K562 (cell line): ENCODE data around the gene G6PD. TPM values are rescaled to one million over a fixed set of nuclear protein-coding genes. Genes with fewer than 3 reads are reported as not detected.

ENCODE experiments used
- EP300 ChIP-seq: IDR thresholded peaks from 2 replicates; pipeline ENCODE4 v1.6.1; 2012; ENCODE audit warnings: low read length, improper control_type of control experiment
- HNRNPH1 ChIP-seq: fragments of 200-400 bp; formaldehyde crosslinking; optimal IDR thresholded peaks from 2 replicates; pipeline ENCODE3; 2017; ENCODE audit warnings: low read depth, mild to moderate bottlenecking, low read length, moderate library complexity
- MYC ChIP-seq, 2 experiments: fragments of 250-450 bp in 1 of 2; sonication (Bioruptor Pico) in 1 of 2; IDR thresholded peaks; 2 replicates each; pipeline versions ENCODE4 v1.5.1 to v1.6.1; 2012 to 2021; ENCODE audit warnings: low read depth in 2 of 2, borderline replicate concordance in 1 of 2, improper control_type of control experiment in 1 of 2, low read length in 1 of 2, mild to moderate bottlenecking in 1 of 2, moderate library complexity in 1 of 2
- NBN ChIP-seq: fragments of 450-650 bp; IDR thresholded peaks from 2 replicates; pipeline ENCODE4 v1.6.1; 2016; ENCODE audit warnings: low read depth, mild to moderate bottlenecking
- SMARCA5 ChIP-seq: fragments of 450-650 bp; IDR thresholded peaks from 2 replicates; pipeline ENCODE4 v1.6.1; 2016
- UBTF ChIP-seq, 2 experiments: IDR thresholded peaks; 2 replicates each; pipeline ENCODE4 v1.6.1; 2012; ENCODE audit warnings: improper control_type of control experiment in 2 of 2, low read depth in 2 of 2, low read length in 2 of 2, borderline replicate concordance in 1 of 2
- ZBTB2 ChIP-seq: fragments of 450-650 bp; IDR thresholded peaks from 2 replicates; pipeline ENCODE4 v1.6.1; 2016; ENCODE audit warnings: antibody characterized with exemption
- ZBTB5 ChIP-seq: fragments of 450-650 bp; IDR thresholded peaks from 2 replicates; pipeline ENCODE4 v1.6.1; 2017; ENCODE audit warnings: antibody characterized with exemption
- ZFX ChIP-seq: sonication (generic); formaldehyde crosslinking; IDR thresholded peaks from 2 replicates; pipeline ENCODE4 v1.8.0; 2022; ENCODE audit warnings: mild to moderate bottlenecking, missing genetic modification reagents, moderate library complexity
- ZNF274 ChIP-seq: IDR thresholded peaks from 2 replicates; pipeline ENCODE4 v1.6.1; 2011; ENCODE audit warnings: low read depth, mild to moderate bottlenecking, low read length, moderate library complexity, borderline replicate concordance
- polyA plus RNA-seq, 8 experiments: library from polyadenylated mRNA; depleted of rRNA in 4 of 8; stranded (reverse) in 5 of 8; unstranded in 3 of 8; fragments of >200 nt; fragmentation: Nextera tagmentation in 2 of 8; fragmentation: Illumina TruSeq in 1 of 8; extraction: Ambion mirVana in 2 of 8; extraction: Trizol in 1 of 8; gene quantifications; 2 replicates each; pipeline versions ENCODE4 v1.2.1 to v1.2.3, GENCODE V29; 2011 to 2014; ENCODE audit warnings: inconsistent platforms in 1 of 8, missing spikeins in 1 of 8
- total RNA-seq, 7 experiments: library from RNA; depleted of rRNA in 6 of 7; stranded (reverse); fragments of >200 nt in 6 of 7; fragmentation: Illumina TruSeq in 2 of 7; extraction: Trizol in 2 of 7; gene quantifications; 2 replicates each; pipeline versions ENCODE4 v1.2.1 to v1.2.3, GENCODE V29; 2011 to 2021; ENCODE audit warnings: low replicate concordance in 1 of 7
- TF ChIP-seq, protein P1 (sequence below), 2 experiments: fragments of 450-650 bp; formaldehyde crosslinking in 1 of 2; IDR thresholded peaks; 2 replicates each; pipeline versions ENCODE4 v1.4.0 to v1.6.1; 2014 to 2020; ENCODE audit warnings: mild to moderate bottlenecking in 2 of 2, borderline replicate concordance in 1 of 2, low read depth in 1 of 2

Gene G6PD
- total and polyA plus RNA-seq, 9 of the 15 experiments (the other 6 are each of a cell fraction or from before 2014, with no cell fraction given), result 2.9 to 222 (median 66.4) TPM

DNA sequence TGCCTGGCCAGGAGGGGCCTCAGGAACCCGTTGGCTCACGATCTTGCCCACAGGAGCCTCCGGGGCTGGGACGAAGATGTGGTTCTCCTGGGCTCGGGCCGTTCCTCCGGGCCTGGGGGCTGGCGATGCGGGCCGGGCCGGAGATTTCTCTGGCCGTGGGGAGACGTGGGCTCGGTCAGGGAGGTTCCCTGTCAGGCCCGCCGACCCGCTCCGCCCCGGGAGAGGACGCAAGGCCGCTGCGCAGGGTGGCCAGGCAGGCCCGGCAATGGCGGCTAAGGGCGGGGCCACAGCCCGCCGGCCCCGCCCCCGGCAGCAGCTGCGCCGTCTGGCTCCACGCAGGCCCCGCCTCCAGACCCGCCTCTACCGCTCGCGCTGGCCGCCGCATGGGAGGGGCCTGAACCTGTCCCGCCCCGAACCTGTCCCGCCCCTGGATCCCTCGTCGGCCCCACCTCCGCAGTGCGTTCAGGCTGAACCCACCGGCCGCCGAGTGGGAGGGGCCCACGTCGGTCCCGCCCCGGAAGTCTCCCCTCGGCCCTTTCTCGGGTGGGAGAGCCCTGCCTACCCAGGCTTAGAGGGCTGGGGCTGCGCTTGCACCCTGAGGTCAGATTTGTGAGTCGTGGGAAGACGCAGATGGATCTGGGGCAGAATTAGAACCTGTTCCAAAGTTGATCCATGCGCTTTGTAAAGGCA lies 30.5 kb downstream of the G6PD start, which contains the start of gene FAM3A (continued):
- TF ChIP-seq UBTF (IDR thresholded peaks at IDR 0.05; ENCODE audit: borderline replicate concordance in 1 of 2, low read depth in 2 of 2, low read length in 2 of 2), result peak; percentile 82 to 89; a peak in 2 of 4 replicates
- TF ChIP-seq ZBTB2, result no peak
- no peak for TF ChIP-seq NBN
- TF ChIP-seq SMARCA5, result no peak
- TF ChIP-seq EP300, result no peak; the same call in 1 of the 2 replicates
- TF ChIP-seq ZFX (CRISPR knock-in tag), result peak; percentile 97
- TF ChIP-seq, protein P1, sequence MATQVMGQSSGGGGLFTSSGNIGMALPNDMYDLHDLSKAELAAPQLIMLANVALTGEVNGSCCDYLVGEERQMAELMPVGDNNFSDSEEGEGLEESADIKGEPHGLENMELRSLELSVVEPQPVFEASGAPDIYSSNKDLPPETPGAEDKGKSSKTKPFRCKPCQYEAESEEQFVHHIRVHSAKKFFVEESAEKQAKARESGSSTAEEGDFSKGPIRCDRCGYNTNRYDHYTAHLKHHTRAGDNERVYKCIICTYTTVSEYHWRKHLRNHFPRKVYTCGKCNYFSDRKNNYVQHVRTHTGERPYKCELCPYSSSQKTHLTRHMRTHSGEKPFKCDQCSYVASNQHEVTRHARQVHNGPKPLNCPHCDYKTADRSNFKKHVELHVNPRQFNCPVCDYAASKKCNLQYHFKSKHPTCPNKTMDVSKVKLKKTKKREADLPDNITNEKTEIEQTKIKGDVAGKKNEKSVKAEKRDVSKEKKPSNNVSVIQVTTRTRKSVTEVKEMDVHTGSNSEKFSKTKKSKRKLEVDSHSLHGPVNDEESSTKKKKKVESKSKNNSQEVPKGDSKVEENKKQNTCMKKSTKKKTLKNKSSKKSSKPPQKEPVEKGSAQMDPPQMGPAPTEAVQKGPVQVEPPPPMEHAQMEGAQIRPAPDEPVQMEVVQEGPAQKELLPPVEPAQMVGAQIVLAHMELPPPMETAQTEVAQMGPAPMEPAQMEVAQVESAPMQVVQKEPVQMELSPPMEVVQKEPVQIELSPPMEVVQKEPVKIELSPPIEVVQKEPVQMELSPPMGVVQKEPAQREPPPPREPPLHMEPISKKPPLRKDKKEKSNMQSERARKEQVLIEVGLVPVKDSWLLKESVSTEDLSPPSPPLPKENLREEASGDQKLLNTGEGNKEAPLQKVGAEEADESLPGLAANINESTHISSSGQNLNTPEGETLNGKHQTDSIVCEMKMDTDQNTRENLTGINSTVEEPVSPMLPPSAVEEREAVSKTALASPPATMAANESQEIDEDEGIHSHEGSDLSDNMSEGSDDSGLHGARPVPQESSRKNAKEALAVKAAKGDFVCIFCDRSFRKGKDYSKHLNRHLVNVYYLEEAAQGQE (IDR thresholded peaks at IDR 0.05; ENCODE audit: borderline replicate concordance), result no peak
- TF ChIP-seq, protein P1 (CRISPR knock-in tag; IDR thresholded peaks at IDR 0.05; ENCODE audit: low read depth), result no peak
- TF ChIP-seq ZBTB5, result no peak
- TF ChIP-seq MYC (IDR thresholded peaks at IDR 0.05; ENCODE audit: low read depth, low read length), result 0 out of 2 replicates have a peak, but pooled peaks have one; percentile 23
- TF ChIP-seq MYC (CRISPR knock-in tag; IDR thresholded peaks at IDR 0.05; ENCODE audit: borderline replicate concordance, low read depth), result no peak
- TF ChIP-seq HNRNPH1, result no peak
- no peak for TF ChIP-seq ZNF274
